PC-9 (cell line): ENCODE results near the gene IKZF1. TPM values are rescaled to one million over a fixed set of nuclear protein-coding genes. Genes with fewer than 3 reads are reported as not detected.

ENCODE experiments used
- BruUV-seq: library from RNA; stranded (reverse); fragments of 400-500 nt; replicated peaks from 2 replicates; lab custom pipeline; 2021; lab: Mats Ljungman, UMichigan
- CTCF ChIA-PET: fragments of 300-600 bp; sonication (Branson Sonifier 250); formaldehyde crosslinking; loops from one replicate; lab custom pipeline; 2022; ENCODE audit warnings: antibody characterized with exemption; lab: Charles Lee
- POLR2A ChIA-PET: fragments of 300-600 bp; sonication (Branson Sonifier 250); formaldehyde crosslinking; loops from one replicate; lab custom pipeline; 2022; ENCODE audit warnings: antibody characterized with exemption; ENCODE audit not compliant: unreplicated experiment; lab: Charles Lee
- DNase-seq, 2 experiments: peaks; one replicate each; pipeline versions ENCODE4 v3.0.0 to v3.0.0-alpha.2; 2015 to 2022; ENCODE audit warnings: mixed read lengths in 1 of 2
- H2AFZ ChIP-seq: fragments of 200-600 bp; sonication (generic); 2 replicates; pipeline ENCODE4 v1.8.1; 2017; ENCODE audit warnings: antibody characterized with exemption
- H3F3A ChIP-seq: fragments of 200-600 bp; sonication (generic); 2 replicates; pipeline ENCODE4 v1.8.1; 2017; ENCODE audit warnings: antibody characterized with exemption, mild to moderate bottlenecking, low read depth; ENCODE audit not compliant: insufficient read depth
- H3K27ac ChIP-seq: fragments of 200-600 bp; sonication (generic); 2 replicates; pipeline ENCODE4 v1.6.1; 2016; ENCODE audit warnings: mixed run types
- H3K27me3 ChIP-seq: fragments of 200-600 bp; sonication (generic); 2 replicates; pipeline ENCODE4 v1.6.1; 2016; ENCODE audit warnings: low read depth, mixed run types; ENCODE audit not compliant: insufficient read depth
- H3K36me3 ChIP-seq: fragments of 200-600 bp; sonication (generic); 2 replicates; pipeline ENCODE4 v1.6.1; 2016; ENCODE audit warnings: low read depth, mixed run types
- H3K4me1 ChIP-seq: fragments of 200-600 bp; sonication (generic); replicated peaks from 2 replicates; pipeline ENCODE4 v1.6.1; 2016; ENCODE audit warnings: mixed run types; ENCODE audit not compliant: insufficient read depth
- H3K4me2 ChIP-seq: fragments of 200-600 bp; sonication (generic); 2 replicates; pipeline ENCODE4 v1.6.1; 2017; ENCODE audit warnings: mixed run types
- H3K4me3 ChIP-seq: fragments of 200-600 bp; sonication (generic); 2 replicates; pipeline ENCODE4 v1.6.1; 2016; ENCODE audit warnings: mixed run types
- H3K79me2 ChIP-seq: fragments of 200-600 bp; sonication (generic); 2 replicates; pipeline ENCODE4 v1.6.1; 2017; ENCODE audit warnings: low read depth, mixed run types
- H3K9me2 ChIP-seq: fragments of 200-600 bp; sonication (generic); 2 replicates; pipeline ENCODE4 v1.8.1; 2017; ENCODE audit warnings: mild to moderate bottlenecking; ENCODE audit not compliant: insufficient read depth
- H3K9me3 ChIP-seq: fragments of 200-600 bp; sonication (generic); 2 replicates; pipeline ENCODE4 v1.8.1; 2016; ENCODE audit warnings: low read depth; ENCODE audit not compliant: insufficient read depth
- H4K20me1 ChIP-seq: fragments of 200-600 bp; sonication (generic); 2 replicates; pipeline ENCODE4 v1.8.1; 2017; ENCODE audit not compliant: insufficient read depth
- EZH2 ChIP-seq: fragments of 200-600 bp; sonication (generic); IDR thresholded peaks from 2 replicates; pipeline ENCODE4 v1.8.0; 2017; ENCODE audit warnings: antibody characterized with exemption, low read depth
- intact Hi-C: fragments of 100-400 bp; cut with micrococcal nuclease; formaldehyde crosslinking; loops from one replicate; pipeline ENCODE4 v1.10.0; 2022; ENCODE audit not compliant: unreplicated experiment
- total RNA-seq: library from RNA; stranded (reverse); gene quantifications from 2 replicates; pipeline ENCODE4 v1.2.3, GENCODE V29; 2021
- TF ChIP-seq, protein P1 (sequence below): fragments of 200-600 bp; sonication (generic); conservative IDR thresholded peaks from 2 replicates; pipeline ENCODE4 v1.6.1; 2017; ENCODE audit warnings: mixed run types, antibody characterized with exemption, mild to moderate bottlenecking, moderate library complexity

IKZF1 gene
- total RNA-seq, 1 experiment from 2014 or later: not detected

DNA sequence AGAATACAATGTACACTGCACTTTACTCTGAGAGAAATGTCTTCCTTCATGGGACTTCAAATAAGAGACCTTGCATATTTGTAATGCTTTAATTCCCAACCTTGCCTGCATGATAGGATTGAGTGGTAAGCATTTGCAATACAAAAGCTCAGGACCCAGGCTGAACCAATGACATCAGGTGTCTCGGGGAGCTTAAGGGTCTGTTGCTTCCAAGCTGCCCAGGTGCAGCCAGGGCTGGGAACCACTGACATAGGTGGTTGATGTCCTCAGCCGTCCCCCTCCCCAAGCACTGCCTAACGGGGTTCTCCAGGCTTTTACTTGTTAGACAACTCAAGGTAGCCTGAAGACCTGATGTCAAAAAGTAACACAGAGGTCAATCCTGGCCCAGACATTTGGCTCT lies 116.5 kb downstream of the IKZF1 start:
- no peaks in the 10 kb centered on the region for H3K79me2 ChIP-seq
- DNase-seq: no peak
- no peak overlapping the region for H3K27ac ChIP-seq
- no peaks in the 10 kb centered on the region for H3F3A ChIP-seq
- no peak overlapping the region for H2AFZ ChIP-seq
- no peaks in the 10 kb centered on the region for H3K9me3 ChIP-seq
- ChIA-PET CTCF (no interaction called here), POLR2A (no interaction called here)
- no peak overlapping the region for H3K4me3 ChIP-seq
- intact Hi-C loops: no loop called here
- no peaks in the 10 kb centered on the region for H3K36me3 ChIP-seq
- BruUV-seq: no TSS peak
- no peaks in the 10 kb centered on the region for H4K20me1 ChIP-seq
- H3K4me1 ChIP-seq: no peaks in the 10 kb centered on the region
- H3K4me2 ChIP-seq: no peak overlapping the region
- H3K9me2 ChIP-seq: no peaks in the 10 kb centered on the region
- peaks cover 10% of the 10 kb centered on the region; the same call in 1 of the 2 replicates for H3K27me3 ChIP-seq
- TF ChIP-seq, protein P1, sequence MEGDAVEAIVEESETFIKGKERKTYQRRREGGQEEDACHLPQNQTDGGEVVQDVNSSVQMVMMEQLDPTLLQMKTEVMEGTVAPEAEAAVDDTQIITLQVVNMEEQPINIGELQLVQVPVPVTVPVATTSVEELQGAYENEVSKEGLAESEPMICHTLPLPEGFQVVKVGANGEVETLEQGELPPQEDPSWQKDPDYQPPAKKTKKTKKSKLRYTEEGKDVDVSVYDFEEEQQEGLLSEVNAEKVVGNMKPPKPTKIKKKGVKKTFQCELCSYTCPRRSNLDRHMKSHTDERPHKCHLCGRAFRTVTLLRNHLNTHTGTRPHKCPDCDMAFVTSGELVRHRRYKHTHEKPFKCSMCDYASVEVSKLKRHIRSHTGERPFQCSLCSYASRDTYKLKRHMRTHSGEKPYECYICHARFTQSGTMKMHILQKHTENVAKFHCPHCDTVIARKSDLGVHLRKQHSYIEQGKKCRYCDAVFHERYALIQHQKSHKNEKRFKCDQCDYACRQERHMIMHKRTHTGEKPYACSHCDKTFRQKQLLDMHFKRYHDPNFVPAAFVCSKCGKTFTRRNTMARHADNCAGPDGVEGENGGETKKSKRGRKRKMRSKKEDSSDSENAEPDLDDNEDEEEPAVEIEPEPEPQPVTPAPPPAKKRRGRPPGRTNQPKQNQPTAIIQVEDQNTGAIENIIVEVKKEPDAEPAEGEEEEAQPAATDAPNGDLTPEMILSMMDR: no peak
- TF ChIP-seq EZH2: no peak

DNA sequence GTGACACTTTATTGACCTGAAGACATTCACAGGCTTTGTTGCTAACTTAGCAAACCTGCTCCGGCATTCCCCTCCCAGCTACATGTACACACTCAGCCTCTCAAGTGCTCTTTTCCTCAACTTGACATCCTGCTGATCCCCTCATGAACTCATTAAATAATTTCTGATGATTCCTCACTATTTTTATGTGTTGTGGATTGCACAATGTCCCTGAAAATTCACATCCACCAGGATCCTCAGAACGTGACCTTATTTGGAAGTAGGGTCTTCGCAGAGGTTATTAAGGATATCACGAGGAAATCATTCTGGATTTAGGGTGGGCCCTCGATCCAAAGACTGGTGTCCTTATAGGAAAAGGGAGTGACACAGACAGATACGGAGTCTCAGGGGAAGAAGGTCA lies 118.3 kb downstream of the IKZF1 start:
- H4K20me1 ChIP-seq: no peaks in the 10 kb centered on the region
- H3K4me1 ChIP-seq: no peaks in the 10 kb centered on the region
- no peak for DNase-seq
- H2AFZ ChIP-seq: no peak overlapping the region
- no peak overlapping the region for H3K4me3 ChIP-seq
- no peaks in the 10 kb centered on the region for H3K9me2 ChIP-seq
- intact Hi-C loops: no loop called here
- TF ChIP-seq, protein P1: no peak
- TF ChIP-seq EZH2: no peak
- no peaks in the 10 kb centered on the region for H3K9me3 ChIP-seq
- ChIA-PET CTCF (no interaction called here), POLR2A (no interaction called here)
- no peaks in the 10 kb centered on the region for H3K36me3 ChIP-seq
- no peaks in the 10 kb centered on the region for H3F3A ChIP-seq
- BruUV-seq: no TSS peak
- no peaks in the 10 kb centered on the region for H3K79me2 ChIP-seq
- H3K27ac ChIP-seq: no peak overlapping the region
- H3K27me3 ChIP-seq: peaks cover 5% of the 10 kb centered on the region; the same call in 1 of the 2 replicates
- H3K4me2 ChIP-seq: no peak overlapping the region

DNA sequence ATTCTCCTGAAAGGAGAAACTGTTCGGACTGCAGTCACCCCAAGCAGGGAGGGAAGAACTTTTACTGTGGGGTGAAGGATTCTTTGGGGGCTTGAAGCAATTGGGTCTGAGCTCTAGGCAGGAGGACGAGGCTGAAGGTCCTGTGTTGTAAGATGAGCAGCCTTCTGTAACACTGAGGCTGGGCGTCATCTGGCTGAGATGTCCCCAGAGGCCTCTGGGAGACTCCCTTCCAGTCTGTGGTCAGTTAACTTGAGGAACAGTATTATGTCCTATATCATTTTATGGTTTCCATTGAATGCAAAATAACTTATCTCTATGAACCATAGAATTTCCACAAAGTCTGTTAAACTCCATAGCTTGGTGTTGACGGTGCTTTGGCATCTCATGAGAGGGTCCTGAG lies 119.3 kb downstream of the IKZF1 start:
- no peak overlapping the region for H3K4me2 ChIP-seq
- H3K4me3 ChIP-seq: no peak overlapping the region
- no peak overlapping the region for H3K27ac ChIP-seq
- POLR2A ChIA-PET: no interaction called here
- intact Hi-C loops: no loop called here
- H4K20me1 ChIP-seq: no peaks in the 10 kb centered on the region
- no peak overlapping the region for H2AFZ ChIP-seq
- H3K9me3 ChIP-seq: no peaks in the 10 kb centered on the region
- no peaks in the 10 kb centered on the region for H3K9me2 ChIP-seq
- no TSS peak for BruUV-seq
- no peaks in the 10 kb centered on the region for H3K36me3 ChIP-seq
- no peak for DNase-seq
- H3K27me3 ChIP-seq: peaks cover 5% of the 10 kb centered on the region; the same call in 1 of the 2 replicates
- H3K4me1 ChIP-seq: no peaks in the 10 kb centered on the region
- no peak for TF ChIP-seq EZH2
- TF ChIP-seq, protein P1: no peak
- H3F3A ChIP-seq: no peaks in the 10 kb centered on the region
- H3K79me2 ChIP-seq: no peaks in the 10 kb centered on the region
- CTCF ChIA-PET: no interaction called here
